HG03432 (cell line): ENCODE results near the gene SLIT3.

Experiments used
- ATAC-seq: cut with Tn5 transposase; IDR thresholded peaks from one replicate; pipeline ENCODE4 v1.9.1; 2021; ENCODE audit warnings: mild to moderate bottlenecking, moderate library complexity; ENCODE audit not compliant: unreplicated experiment

Gene SLIT3

DNA sequence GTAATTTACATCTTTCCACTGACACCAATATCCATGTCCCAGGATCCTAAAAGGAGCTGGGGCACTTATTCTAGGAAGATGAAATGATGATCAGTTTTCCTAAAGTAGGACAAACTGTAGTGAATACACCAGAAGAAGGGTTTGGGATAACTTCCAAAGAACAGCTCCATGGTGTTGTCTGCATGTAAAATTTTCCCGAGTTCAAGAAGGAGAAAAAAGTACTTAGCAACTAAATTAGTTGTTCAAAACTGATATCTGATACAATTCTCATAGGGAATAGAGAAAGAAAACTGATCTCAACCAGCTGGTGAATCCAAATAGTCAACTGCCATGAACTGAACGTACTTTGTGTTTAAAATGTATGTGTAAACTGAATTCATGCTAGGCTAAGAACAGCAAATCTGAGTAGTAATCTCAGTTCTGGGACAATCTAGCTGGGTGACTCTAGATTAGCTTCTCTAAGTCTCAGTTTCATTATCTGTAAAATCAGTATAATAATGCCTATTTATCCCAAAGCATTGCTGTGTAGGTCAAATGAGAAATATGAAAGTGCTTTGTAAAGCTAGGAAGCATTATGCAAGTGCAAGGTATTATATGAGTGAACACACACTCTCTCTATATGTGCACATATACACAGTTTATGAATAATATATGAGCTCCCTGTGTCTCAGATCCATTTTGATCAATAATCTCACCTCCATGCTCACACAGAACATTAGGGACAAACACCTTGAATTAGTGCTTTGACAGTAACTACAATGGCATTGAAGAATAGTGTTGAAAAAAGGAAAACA lies 357.7 kb downstream of the SLIT3 start:
- ATAC-seq = no peak

DNA sequence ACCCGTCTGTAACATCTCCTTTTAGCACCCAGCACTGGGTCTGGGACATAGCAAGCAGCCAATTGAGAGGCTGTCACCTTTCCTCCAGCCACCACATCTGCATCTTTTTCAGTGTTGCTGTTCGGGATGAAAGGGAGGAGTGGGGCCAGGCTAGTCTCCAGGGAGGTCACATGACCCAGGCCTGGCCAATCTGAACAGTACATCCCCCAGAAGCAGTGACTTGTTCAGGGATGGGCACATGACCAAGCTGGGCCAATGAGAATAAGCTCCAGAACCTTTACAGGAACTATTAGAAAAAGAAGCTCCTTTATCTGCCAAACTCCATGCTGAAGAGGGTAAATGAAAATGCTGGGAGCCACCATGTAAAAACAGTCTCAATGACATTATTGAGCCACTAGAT lies 359.0 kb downstream of the SLIT3 start:
- no peak for ATAC-seq

DNA sequence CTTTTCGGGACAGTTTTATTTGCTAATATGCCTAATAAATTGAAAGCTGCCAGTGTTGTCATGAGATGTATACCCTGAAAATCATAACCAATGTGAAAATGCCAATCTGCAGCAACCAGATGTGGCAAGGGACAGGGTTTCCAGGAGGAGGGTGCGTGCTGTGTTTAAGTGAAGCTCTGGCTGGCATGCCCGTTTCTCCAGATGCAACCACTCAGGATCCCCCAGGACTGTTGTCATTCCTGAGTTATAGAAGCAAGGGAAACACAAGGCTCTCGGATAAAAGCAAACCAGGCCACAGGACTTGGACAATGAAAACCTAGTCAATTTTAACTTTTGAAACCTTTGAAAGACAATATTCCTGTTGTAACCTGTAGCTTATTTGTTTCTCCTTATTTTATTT lies 360.2 kb downstream of the SLIT3 start:
- ATAC-seq = no peak

DNA sequence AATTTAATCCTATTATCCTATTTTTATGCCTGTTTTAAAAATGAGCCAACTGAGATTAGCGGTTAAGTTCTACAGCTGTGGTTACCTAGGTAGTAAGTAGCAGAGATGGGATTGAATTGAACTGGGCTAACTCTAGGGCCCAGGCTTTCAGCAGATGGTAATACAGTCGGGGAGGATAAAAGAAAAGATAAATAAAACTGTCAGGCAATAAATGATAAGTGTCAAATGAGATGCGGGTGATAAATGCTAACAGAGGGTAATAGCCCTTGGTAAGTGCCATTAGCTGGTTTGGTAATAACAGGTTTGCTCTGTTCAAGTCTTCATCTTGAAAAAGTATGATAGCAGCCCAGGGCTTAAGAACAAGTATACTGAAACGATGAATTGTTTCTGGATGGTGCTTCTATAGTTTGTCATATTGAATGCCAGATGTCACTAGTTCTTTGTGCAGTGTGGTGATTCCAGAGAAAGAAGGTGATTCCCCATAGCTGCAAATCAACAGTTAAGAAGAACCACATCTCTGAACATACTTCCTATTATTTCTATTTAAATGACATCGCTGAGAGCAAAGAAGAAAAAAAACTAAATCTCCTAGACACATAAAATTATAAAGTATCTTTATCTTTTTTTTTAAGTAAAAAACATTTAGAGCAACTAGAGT lies 360.9 kb downstream of the SLIT3 start:
- no peak for ATAC-seq

DNA sequence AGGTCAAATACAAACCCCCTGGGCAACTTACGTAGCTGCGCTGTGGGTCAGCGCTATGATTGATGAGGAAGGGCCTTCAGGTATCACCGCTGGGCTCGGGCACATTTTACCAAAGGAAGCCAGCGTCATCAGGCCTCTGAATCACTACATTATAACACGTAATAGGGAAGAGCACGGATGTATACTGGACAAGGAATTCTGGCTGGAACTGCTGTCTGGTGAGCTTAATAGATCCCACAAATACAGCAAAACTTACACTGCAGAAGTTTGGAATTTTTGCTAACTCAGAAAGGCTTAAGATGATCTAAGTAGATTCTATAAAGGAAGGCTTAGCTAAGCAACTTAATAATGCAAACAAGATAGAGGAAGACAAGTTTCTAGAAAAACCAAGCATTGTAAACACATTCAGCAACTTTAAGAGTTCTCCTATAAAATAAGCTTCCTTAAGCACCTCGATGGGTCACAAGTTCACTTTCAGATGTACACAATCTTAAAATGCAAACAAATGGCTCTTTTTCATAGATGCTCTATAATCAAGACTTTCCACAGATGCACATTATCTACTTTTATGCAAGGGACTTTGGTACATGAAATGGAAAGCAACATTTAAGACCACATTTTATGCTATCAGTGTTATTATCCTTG lies 361.7 kb downstream of the SLIT3 start:
- ATAC-seq = no peak

DNA sequence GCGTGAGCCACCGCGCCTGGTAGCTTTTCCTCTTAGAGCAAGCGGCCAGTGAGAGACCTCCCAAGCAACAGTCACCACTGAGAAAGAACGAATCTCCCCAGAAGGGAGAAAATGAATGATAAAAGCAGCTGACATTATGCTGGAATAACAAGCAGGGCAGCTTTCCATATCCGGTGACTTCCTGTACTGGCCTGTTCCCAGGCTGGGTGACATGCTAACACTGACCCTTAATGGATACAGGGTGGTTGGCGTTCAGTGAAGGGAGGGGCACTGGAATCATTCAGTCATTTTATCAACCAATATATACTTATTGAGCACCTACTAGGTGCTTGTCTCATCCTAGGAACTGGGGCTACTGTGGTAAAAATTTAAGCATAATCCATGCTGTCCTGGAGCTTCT lies 364.4 kb downstream of the SLIT3 start:
- ATAC-seq = no peak

DNA sequence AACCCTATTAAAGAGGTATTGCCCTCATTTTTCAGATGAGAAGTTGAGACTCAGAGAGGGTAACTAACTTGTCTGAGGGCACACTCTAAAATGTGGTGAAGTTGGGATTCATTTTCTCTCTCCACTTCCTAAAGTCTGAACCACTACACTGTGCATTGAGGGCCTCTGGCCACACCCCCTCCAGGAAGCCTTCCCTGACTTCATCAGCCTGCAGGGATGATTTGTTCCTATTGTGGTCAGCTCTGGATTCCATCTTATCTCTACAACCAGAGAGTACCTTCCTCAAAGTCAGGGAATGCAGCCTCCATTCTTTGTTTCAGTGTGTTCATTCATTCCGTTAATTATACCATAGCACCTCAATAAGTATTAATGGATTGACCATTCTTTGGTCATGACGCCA lies 365.8 kb downstream of the SLIT3 start:
- ATAC-seq = no peak

DNA sequence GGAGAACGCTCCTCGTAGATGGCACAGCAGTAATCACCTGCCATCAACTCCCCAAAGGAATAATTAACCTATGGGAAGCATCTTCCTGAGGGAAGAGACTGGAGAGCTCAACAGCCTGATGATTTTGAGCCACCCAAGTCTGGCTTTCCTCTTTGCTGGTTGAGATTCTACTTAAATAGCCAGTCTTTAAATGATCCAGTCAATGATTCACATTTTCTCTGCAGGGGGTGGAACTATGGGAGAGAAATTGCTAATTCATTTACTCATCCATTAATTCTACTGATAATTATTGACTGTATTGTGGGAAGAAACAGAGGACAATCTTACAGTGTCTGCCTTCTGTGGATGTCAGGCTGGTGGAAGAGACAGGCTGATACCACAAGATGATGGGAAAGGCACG lies 366.8 kb downstream of the SLIT3 start:
- no peak for ATAC-seq

DNA sequence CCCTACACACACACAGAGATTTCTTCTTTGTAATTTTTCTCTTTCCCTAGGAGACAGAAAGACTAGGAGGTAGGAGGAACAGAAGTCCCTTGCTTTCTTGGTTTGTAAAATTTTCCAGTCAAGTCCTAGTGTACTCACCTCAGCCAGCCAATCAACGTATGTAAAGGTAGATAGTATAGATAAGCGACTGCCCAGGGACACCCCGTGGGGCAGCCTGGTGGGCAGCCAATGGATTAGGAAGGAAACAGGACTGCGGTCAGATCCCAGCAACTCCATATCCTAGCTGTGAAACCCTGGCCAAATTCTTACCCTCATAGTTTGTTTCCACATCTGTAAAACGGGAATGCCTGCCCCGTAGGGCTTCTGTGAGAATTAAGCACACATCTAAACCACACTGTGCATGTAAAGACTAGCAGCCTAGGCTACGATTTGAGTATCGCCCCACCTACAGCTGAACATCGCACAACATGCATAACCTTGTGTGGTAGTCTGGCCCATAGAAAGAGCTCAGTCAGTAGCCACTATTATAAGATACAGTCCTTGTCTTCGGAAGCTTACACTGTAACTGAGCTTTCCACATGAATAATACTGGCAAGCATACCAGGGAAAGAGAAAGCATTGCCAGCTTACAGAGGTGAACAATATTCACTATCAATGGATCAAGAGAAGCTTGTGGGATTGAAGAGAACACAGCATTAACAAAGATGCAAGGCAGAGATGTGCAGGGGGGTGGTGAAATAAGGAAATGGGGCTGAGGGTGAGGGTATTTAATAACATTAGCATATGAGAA lies 368.3 kb downstream of the SLIT3 start:
- ATAC-seq = no peak

DNA sequence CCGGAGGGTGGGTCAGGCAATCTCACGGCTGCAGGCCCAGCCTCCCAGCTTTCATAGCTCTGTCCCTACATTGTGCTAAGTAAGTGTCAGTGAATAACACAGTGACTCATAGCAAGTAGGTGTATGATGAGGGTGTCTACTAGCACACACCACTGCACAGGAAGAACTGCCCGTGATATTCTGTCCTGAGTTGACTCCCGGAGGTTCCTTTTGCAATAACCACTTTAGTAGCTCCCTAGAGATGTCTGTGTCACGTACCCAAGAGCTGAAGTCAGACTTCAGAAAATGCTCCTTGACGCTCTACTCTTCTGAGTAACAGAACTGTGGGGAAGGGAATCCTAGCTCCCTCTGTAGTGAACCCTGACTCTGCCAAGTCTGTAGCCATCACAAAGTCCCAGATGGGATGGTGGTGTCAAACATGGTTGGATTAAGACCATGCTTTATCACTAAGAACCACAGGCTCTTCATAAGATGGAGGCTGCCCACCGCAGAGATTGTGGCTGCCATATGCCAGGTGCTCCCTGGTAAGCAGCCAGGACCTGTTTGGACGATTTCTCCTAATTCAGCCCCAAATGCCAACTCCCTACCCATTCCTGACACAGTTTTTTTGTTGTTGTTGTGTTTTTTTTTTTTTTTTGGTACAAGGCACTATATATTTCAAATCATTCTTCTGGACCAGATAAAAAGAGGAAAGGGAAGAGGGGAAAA lies 369.1 kb downstream of the SLIT3 start:
- peak; percentile 93 for ATAC-seq

DNA sequence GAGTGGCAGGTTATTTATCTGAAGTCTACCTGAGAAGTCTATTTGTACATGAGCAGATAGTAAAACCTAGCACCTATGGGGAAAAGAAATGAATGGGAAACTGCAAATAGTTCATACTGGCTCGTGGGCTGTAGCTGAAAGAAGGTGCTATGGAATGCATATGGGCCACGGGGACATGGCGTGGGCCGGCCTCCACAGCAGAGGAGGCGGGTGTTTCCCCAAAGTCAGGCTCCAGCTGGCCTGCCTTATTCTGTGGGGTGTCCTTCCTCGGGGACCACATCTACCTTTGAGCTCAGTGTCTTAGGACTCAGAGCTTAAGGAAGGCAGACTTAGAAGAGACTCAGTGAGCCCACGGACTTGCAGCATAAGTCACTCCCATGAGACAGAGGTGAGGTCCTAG lies 371.3 kb downstream of the SLIT3 start:
- ATAC-seq = no peak

DNA sequence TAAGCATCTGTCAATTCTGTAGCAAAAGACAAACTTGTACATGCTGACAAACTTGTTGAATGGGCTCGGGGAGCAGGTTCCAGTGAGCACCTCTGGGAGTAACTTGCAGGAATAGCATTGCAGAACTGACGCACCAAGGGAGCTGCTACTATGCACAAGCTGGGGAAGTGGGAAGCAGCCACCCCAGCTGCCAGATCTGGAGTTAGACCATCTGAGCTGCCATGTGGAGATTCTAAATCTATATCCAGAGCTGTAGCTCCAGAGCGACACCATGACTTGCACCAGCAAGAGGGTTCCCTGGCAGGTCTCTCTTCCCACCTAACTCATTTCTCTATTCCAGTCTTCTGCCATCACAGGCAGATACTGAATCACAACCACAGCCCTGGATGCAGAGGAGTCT lies 375.8 kb downstream of the SLIT3 start:
- ATAC-seq = no peak

DNA sequence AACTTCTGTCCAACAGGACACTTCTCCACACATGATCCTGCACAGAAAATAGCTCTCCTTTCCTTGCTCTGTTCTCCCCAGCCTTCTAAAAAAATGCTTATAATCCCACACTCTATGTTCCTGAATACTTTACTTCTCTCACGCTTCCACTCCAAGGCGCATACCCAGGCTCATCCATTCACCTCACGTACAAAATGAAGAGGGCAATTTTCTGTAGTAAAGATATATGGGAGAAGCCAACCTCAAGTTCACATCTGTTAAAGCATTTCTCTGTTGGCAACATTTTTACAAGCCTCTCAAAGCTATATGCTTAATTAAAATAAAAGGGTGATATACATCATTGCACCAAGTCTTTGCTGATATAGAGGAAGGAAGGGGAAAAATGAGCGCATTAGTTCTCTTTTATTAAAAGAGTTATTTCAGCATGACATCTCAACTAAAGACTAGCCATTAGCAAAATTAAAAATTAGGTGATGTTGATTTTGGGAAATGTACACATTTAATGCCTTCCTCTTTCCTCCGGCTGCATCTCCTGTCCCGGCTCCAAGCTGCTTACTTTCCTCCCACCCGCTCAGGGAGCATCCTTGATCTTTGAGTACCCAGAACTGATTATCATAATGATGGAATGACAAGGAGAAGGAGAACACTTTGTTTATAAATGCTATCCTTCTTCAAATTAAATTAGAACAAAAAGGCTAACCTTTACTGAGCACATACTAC lies 379.6 kb downstream of the SLIT3 start:
- ATAC-seq = no peak

DNA sequence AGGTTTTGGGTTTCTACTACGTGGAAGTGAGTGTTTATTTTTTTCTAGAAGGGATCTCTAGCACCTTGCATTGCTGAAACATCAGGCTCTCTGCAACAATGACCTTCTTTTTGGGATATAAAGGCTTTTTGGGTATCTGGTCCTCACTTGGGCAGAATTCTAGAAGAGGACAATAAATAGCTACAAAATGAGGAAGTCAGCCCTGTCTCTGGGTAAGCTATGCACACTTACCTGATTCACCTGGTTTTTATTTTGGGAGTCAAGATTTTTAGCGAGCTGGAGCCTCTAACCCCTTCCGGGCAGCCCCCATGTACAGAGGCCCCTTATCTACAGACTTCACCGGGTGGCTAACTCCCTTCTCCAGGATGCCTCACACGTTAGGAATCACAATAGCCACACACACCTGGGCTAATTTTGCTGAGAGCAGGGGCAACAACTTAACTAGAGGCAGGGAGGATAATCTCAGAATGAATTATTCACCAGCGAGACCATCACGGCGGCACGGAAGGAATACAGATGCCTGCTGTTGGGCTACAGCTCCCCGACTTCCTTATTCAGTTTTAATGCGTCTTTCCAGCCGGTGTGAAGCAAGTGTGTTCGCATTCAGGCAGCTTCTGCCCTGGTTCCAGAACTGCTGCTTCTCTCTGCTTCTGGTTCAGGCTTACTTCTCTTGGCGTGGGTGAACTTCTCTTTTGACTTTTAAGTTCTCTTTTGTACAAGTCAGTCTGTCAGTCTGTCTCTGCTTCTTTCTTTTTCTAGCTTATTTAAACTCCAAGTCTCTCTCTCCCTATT lies 380.7 kb downstream of the SLIT3 start:
- ATAC-seq = no peak

DNA sequence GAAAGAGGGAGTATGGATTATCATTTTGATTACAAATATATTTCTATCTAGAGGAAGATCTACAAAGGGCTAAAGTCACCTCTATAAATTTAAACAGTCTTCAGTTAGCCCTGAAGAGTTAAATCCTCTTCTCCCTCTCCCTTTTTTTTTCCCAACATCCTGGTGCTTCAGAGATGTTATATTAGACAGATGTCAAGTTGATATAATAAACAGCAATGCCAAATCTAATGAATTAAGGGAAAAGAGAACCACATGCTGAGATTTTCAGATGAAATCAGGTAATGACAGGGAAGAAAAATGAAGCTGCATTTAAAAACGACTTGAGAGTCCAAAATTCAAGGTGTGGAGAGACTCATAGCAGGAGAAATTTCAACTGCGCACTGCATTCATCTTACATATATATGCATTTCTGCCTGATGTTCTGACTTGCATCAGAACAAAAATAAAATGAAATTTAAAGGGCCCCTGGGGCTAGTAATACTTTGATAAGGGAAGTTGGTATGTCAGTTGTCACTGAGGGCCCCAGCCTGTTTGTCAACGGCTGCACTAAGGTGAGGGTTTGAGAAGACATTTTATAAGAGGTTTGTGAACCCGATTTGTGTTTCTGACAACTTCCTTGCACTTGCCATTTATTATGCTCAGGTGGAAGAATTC lies 382.9 kb downstream of the SLIT3 start:
- ATAC-seq = no peak

DNA sequence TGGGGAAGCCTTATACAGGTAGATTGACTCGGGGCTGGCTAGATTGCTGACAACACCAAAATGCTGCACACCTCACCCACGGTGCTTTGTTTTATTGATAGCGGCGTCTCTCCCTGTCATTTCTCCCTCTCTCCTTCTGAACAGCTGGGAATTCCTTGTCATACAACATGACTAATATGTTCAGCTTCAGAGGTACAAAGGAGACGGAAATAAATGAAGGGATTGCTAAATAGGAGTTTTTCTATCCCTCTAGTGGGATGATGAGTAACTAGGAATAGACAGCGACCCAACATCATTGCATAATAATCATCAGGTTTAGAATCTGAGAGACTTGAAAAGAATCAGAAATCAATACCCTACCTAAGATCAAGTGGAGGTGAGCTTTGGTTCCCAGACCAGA lies 384.1 kb downstream of the SLIT3 start:
- no peak for ATAC-seq

DNA sequence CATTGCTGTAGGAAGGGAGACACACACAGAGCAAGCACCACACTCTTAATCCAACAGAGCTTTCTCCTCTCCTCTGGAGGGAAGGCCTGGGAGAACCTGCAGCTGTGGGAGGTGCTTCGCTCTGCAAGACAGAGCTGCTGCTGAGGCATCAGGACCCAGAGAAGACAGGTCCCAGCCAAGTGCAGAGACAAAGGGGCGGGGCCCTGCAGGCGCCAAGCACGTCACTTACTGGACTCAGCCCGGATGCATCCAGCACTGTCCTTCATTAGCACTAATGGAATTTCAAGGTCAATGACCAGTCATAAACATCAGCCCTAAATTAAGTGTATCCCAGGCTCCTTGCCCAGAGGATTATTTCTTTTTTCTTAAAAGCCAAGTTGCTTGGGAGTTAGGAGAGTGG lies 384.7 kb downstream of the SLIT3 start:
- ATAC-seq = no peak

DNA sequence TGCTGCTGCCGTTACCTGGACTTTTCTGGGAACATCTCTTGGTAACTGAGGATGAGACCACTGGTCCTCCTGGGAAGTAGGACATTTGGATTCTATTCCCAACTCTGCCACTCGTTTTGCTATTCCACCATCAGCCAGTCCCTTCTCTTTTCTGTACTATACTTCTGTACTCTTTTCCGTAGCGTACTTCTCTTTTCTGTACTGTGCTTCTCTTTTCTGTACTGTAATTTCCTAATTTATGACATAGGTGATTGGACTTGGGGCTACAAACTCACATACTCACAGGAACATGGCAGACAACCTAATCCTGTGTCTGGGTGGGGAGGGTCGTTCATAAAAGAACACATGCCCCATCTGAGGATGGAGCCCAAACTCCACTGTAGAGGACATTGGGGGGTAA lies 386.4 kb downstream of the SLIT3 start:
- no peak for ATAC-seq

DNA sequence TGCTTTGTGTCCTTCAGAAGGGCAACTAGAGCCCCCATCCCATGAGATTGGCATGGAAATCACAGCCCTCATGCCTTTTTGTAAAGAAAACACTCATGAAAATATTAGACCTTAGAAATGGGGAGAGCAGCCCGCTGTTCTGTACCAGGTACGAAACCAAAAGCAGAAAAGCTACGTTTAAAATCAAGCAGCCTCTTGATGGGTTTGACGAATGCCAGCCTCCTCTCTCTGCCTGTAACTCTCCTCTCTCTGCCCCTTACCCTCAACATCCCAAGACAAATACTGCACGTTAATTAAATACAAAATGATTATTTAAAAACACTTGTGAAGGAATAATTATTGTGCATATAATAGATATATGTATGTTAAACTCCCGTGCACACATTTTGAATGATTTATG lies 390.1 kb downstream of the SLIT3 start:
- no peak for ATAC-seq
